ENCODE data around the gene ZNF699.

ZNF699 gene

GRCh38 chr19:9251236-9251635 lies 58.4 kb downstream of the ZNF699 start:
- no peak for DNase-seq

DNA sequence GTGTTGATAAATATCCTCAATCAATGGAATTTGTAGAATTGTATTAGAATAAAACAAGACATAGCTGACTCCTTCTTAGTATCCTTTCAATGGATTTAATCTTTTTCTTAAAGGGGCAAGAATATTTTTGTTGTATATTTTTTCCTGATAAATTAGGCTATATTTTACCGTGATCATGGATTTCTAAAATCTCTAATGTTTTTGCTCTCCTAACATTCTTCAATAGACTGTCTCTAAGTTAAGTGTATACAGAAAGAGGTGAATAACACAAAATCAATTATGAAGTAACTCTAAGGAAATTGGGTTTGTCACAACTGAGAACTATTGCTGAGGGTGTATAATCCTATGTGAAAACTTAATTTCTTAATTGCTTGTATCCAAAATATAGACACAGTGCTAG lies 59.0 kb downstream of the ZNF699 start, which contains the start of gene OR7E24:
Gene OR7E24 (plus strand): TSS at position 301 of the 400 bp plus-strand sequence. CDS start 114 bp downstream, outside the sequence.
- DNase-seq: no peak
